ENCODE data around the gene ATF6. TPM values are rescaled to one million over a fixed set of nuclear protein-coding genes. Genes with fewer than 3 reads are reported as not detected.

The ATF6 gene
- total and polyA plus RNA-seq, 2 of the 8 experiments (the other 6 are each of a cell fraction or from before 2014, with no cell fraction given) = 4.6 to 10.0 TPM

DNA sequence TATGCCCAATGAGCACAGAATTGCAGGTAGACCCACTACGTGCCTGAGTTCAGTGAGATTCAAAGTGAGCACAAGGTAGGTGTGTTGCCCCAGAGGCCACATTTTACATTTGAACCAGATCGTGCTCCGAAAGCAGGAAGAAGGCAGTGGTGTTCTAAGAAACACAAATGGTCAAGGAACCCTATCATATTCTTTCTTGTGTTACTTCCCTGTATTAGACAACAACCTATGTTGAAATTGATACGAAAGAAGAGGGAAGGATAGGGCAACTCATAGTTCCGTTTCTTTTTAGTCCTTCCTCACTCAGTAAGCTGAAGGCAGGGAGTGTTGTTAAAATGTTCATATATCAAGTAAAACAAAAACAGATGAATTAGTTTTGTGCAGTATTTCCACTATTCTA, 223.7 kb downstream of the ATF6 start:
- ChIA-PET CTCF (ENCODE audit: partially characterized antibody) (no interaction called here), POLR2A (ENCODE audit: partially characterized antibody) (no interaction called here)
- H3K56ac ChIP-seq (replicated peaks; ENCODE audit: insufficient read length, low read depth, low read length) = no peak overlapping the region
- no peak overlapping the region for H3K27ac ChIP-seq (ENCODE audit: low read depth, low read length)
- no peaks in the 10 kb centered on the region for H3K4me1 ChIP-seq (replicated peaks in 1 of 4; ENCODE audit: control insufficient read depth in 3 of 4, insufficient read depth in 4 of 4, low read length in 3 of 4)
- H2BK12ac ChIP-seq (ENCODE audit: low read depth, low read length) = no peak overlapping the region
- DNase-seq (ENCODE audit: low read depth in 1 of 2, low spot score in 2 of 2) (no peak), FAIRE-seq (no peak)
- no peak overlapping the region for H3K4me2 ChIP-seq (ENCODE audit: insufficient read depth in 1 of 2, low read depth in 2 of 2, low read length in 2 of 2)
- H3K4ac ChIP-seq (replicated peaks; ENCODE audit: insufficient read length, low read depth, low read length) = no peak overlapping the region
- WGBS, 2 experiments (ENCODE audit: extremely low coverage in 1 of 2, insufficient coverage in 1 of 2, insufficient read length in 1 of 2, insufficient replicate concordance in 2 of 2, low coverage in 1 of 2, low lambda C conversion rate in 2 of 2, missing lambda C conversion rate in 1 of 2) = 91% methylated on average over 5 of the region's 5 CpGs; no CpG with 5 or more reads in 1 of the 2 experiments
- H3K23ac ChIP-seq (ENCODE audit: insufficient read length) = no peak overlapping the region
- H2BK15ac ChIP-seq (ENCODE audit: low read length) = no peak overlapping the region
- no peak overlapping the region for H2BK5ac ChIP-seq (ENCODE audit: low read depth, low read length)
- no peaks in the 10 kb centered on the region; the same call in 1 of the 2 replicates for H3K23me2 ChIP-seq (ENCODE audit: low read depth, low read length)
- no peaks in the 10 kb centered on the region for H3K79me1 ChIP-seq (ENCODE audit: low read depth, low read length)
- no peak overlapping the region for H3K18ac ChIP-seq (ENCODE audit: extremely low read depth, low read length)
- H4K91ac ChIP-seq (replicated peaks; ENCODE audit: insufficient read length, low read length) = no peak overlapping the region
- H3K79me2 ChIP-seq (ENCODE audit: control insufficient read depth in 1 of 2, insufficient read depth in 2 of 2, low read length in 2 of 2) = no peaks in the 10 kb centered on the region
- H3K14ac ChIP-seq (ENCODE audit: insufficient read length) = no peak overlapping the region
- no peaks in the 10 kb centered on the region for H4K20me1 ChIP-seq (replicated peaks in 1 of 2; ENCODE audit: control insufficient read depth in 1 of 2, insufficient read depth in 2 of 2, low read length in 2 of 2)
- H3K36me3 ChIP-seq (ENCODE audit: control insufficient read depth in 2 of 4, insufficient read depth in 4 of 4, low read length in 3 of 4) = no peaks in the 10 kb centered on the region
- no peak overlapping the region for H2BK20ac ChIP-seq (ENCODE audit: low read length)
- H3K9me3 ChIP-seq (ENCODE audit: insufficient read depth in 2 of 2, low read depth in 1 of 2, low read length in 1 of 2) = peaks cover 2 to 9% of the 10 kb centered on the region in 2 experiments; a peak in 2 of 4 replicates
- no peaks in the 10 kb centered on the region for H3K27me3 ChIP-seq (replicated peaks in 1 of 4; ENCODE audit: control insufficient read depth in 3 of 4, extremely low read depth in 1 of 4, insufficient read depth in 3 of 4, low read length in 3 of 4)
- no peak overlapping the region for H2BK120ac ChIP-seq (replicated peaks; ENCODE audit: low read depth, low read length)
- no peak overlapping the region for H4K5ac ChIP-seq (ENCODE audit: insufficient read length, low read depth, low read length)
- no peak overlapping the region for H2AFZ ChIP-seq (ENCODE audit: low read length)
- no peak overlapping the region for H3K4me3 ChIP-seq (ENCODE audit: extremely low read depth in 1 of 4, insufficient read depth in 2 of 4, low read depth in 3 of 4, low read length in 4 of 4)
- H3K9ac ChIP-seq (replicated peaks in 1 of 4; ENCODE audit: extremely low read depth in 1 of 4, low read depth in 3 of 4, low read length in 3 of 4) = no peak overlapping the region
- no peak overlapping the region for H2AK5ac ChIP-seq (ENCODE audit: low read depth, low read length)
- H4K8ac ChIP-seq (ENCODE audit: extremely low read depth, insufficient read depth, low read length) = no peak overlapping the region
- no peak for TF ChIP-seq CBX5 (IDR thresholded peaks at IDR 0.05; ENCODE audit: low read depth, low read length)

Data from H1 (cell line).